GM12874 (cell line): ENCODE data around the gene CTDSPL2.

Source experiments
- TF ChIP-seq, protein P1 (sequence below): IDR thresholded peaks from 2 replicates; pipeline ENCODE4 v1.5.1; 2011; ENCODE audit warnings: low read depth, mild to moderate bottlenecking, control low read depth, low read length, moderate library complexity; ENCODE audit not compliant: insufficient read depth

Gene CTDSPL2

DNA sequence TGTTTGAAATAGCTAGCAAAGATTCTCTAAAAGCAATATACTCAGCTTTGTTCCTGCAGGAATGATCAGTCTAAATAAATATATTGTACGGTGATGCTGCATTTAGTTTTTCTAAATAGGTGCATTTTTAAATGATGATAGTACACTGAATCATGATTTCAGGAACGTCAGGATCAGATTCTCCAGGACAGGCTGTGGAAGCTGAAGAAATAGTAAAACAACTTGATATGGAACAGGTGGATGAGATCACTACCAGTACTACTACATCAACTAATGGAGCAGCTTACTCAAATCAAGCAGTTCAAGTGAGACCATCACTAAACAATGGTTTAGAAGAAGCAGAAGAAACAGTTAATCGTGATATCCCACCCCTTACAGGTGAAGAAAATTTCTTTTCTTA, 63.2 kb downstream of the CTDSPL2 start:
- TF ChIP-seq, protein P1, sequence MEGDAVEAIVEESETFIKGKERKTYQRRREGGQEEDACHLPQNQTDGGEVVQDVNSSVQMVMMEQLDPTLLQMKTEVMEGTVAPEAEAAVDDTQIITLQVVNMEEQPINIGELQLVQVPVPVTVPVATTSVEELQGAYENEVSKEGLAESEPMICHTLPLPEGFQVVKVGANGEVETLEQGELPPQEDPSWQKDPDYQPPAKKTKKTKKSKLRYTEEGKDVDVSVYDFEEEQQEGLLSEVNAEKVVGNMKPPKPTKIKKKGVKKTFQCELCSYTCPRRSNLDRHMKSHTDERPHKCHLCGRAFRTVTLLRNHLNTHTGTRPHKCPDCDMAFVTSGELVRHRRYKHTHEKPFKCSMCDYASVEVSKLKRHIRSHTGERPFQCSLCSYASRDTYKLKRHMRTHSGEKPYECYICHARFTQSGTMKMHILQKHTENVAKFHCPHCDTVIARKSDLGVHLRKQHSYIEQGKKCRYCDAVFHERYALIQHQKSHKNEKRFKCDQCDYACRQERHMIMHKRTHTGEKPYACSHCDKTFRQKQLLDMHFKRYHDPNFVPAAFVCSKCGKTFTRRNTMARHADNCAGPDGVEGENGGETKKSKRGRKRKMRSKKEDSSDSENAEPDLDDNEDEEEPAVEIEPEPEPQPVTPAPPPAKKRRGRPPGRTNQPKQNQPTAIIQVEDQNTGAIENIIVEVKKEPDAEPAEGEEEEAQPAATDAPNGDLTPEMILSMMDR: no peak

DNA sequence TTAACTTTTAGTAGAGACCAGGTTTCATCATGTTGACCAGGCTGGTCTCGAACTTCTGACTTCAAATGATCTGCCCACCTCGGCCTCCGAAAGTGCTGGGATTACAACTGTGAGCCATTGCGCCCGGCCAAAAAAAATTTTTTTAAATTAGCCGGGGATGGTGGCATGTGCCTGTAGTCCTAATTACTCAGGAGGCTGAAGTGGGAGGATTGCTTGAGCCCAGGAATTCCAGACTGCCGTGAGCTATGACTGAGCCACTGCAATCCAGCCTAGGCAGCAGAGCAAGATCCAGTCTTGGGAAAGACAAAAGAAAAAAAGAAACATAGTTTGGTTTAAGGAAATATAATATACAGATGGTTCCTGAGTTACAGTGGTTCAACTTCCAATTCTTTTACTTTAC, 64.6 kb downstream of the CTDSPL2 start:
- TF ChIP-seq, protein P1: no peak

GRCh38 chr15:44492672-44493071, 65.2 kb downstream of the CTDSPL2 start:
- TF ChIP-seq, protein P1: no peak

GRCh38 chr15:44495562-44495961, 68.1 kb downstream of the CTDSPL2 start:
- TF ChIP-seq, protein P1: no peak

- TF ChIP-seq, protein P1: no peak
These were observed 73.1 kb downstream of the CTDSPL2 start for GRCh38 chr15:44500555-44500954.

DNA sequence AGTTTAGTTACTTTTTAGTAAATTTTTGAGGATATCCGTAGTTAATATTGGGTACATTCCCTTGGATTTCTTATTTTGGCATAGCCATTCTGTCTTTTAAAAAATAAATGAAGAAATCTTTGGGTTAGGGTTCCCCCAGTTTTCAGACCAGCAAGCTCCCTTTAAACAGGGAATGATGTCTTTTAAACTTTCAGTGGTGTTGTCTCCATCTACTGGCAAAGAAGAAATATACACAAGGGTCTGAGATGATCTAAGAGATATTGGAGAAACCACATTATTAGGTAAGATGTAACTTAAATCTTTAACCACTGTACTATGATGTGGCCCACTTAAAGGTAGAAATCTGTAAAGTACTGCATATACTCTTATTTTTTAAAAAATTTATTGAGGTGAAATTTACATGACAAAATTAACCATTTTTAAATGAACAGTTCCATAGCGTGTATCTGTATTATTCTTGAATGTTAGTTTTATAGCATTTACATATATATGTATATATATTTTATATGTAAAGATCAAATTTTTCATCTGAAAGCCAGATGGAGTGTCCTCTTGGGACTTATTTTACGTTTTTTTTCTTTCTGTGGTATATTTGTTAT, 74.4 kb downstream of the CTDSPL2 start:
- TF ChIP-seq, protein P1: peak; percentile 32; the same call in 1 of the 2 replicates

GRCh38 chr15:44516436-44516835, 89.0 kb downstream of the CTDSPL2 start:
- TF ChIP-seq, protein P1: no peak
